Panc1 (cell line): ENCODE data around the gene TIRAP.

Experiments used
- CTCF ChIP-seq: fragments of 450-650 bp; IDR thresholded peaks from 2 replicates; pipeline ENCODE4 v1.5.1; 2017; ENCODE audit warnings: mild to moderate bottlenecking
- POLR2AphosphoS5 ChIP-seq: IDR thresholded peaks from 2 replicates; pipeline ENCODE4 v1.6.1; 2012; ENCODE audit warnings: mild to moderate bottlenecking, low read depth, low read length, moderate library complexity

- TF ChIP-seq CTCF (no peak), POLR2AphosphoS5 (no peak)
Measured at GRCh38 chr11:126277322-126277721, 5.6 kb upstream of the TIRAP start.
